BLaER1 treated with 17β-estradiol and CSF1 and Interleukin-3, amounts not matched to agents 10 nM and 100 nM (cell line): ENCODE results near the gene DDX54.
"Not testable (repeated sequence)": the region's sequence is repeated elsewhere in the genome, so short reads cannot be mapped to it uniquely, and the experiment has no call there.

Source experiments
- H3K27ac ChIP-seq, 11 experiments: shearing (Covaris generic); formaldehyde crosslinking; 2 replicates each; pipeline ENCODE4 v1.8.1; 2022
- H3K27me3 ChIP-seq, 11 experiments: shearing (Covaris generic); formaldehyde crosslinking; 2 replicates each; pipeline ENCODE4 v1.8.1; 2022
- H3K36me3 ChIP-seq, 11 experiments: shearing (Covaris generic); formaldehyde crosslinking; 2 replicates each; pipeline ENCODE4 v1.8.1; 2022
- H3K4me1 ChIP-seq, 10 experiments: shearing (Covaris generic); formaldehyde crosslinking; 2 replicates each; pipeline ENCODE4 v1.8.1; 2022
- H3K4me2 ChIP-seq, 11 experiments: shearing (Covaris generic); formaldehyde crosslinking; 2 replicates each; pipeline ENCODE4 v1.8.1; 2022
- H3K4me3 ChIP-seq, 10 experiments: shearing (Covaris generic); formaldehyde crosslinking; 2 replicates each; pipeline ENCODE4 v1.8.1; 2022
- H3K9ac ChIP-seq, 11 experiments: shearing (Covaris generic); formaldehyde crosslinking; 2 replicates each; pipeline ENCODE4 v1.8.1; 2022
- H3K9me3 ChIP-seq, 11 experiments: shearing (Covaris generic); formaldehyde crosslinking; replicated peaks in 1 of 11; 2 replicates each; pipeline ENCODE4 v1.8.1; 2022
- H4K20me1 ChIP-seq, 11 experiments: shearing (Covaris generic); formaldehyde crosslinking; 2 replicates each; pipeline ENCODE4 v1.8.1; 2022
- Cebpa-rat ChIP-seq, 11 experiments: shearing (Covaris generic); IDR thresholded peaks; 2 replicates each; pipeline ENCODE4 v1.8.1; 2022

The DDX54 gene

GRCh38 chr12:113145720-113146551 is 39.3 kb downstream of the DDX54 start:
- no peaks in the 10 kb centered on the region for H3K36me3 ChIP-seq
- no peak overlapping the region for H3K9ac ChIP-seq
- no peak overlapping the region for H3K4me3 ChIP-seq
- peaks cover 0 to 6% (median 0%) of the 10 kb centered on the region in 11 experiments; a peak in 3 of 22 replicates for H3K27me3 ChIP-seq
- peaks cover 35 to 50% (median 40%) of the 10 kb centered on the region in 10 experiments for H3K4me1 ChIP-seq
- H3K9me3 ChIP-seq: peaks cover 0 to 9% (median 3%) of the 10 kb centered on the region in 11 experiments; a peak in 7 of 22 replicates
- peak in 2 of 11 experiments; percentile 12 to 38; a peak in 1 of 22 replicates for TF ChIP-seq Cebpa-rat (IDR thresholded peaks at IDR 0.05)
- H3K4me2 ChIP-seq: no peak overlapping the region; a peak in 2 of 22 replicates
- no peaks in the 10 kb centered on the region; a peak in 1 of 22 replicates for H4K20me1 ChIP-seq
- H3K27ac ChIP-seq: no peak overlapping the region

GRCh38 chr12:113144806-113145205 is 40.5 kb downstream of the DDX54 start:
- Histone ChIP-seq H3K27me3 (no peaks in the 10 kb centered on the region), H4K20me1 (no peaks in the 10 kb centered on the region; a peak in 1 of 22 replicates), H3K36me3 (no peaks in the 10 kb centered on the region), H3K9me3 (peaks cover 0 to 9% (median 3%) of the 10 kb centered on the region in 11 experiments; a peak in 7 of 22 replicates), H3K27ac (no peak overlapping the region), H3K4me3 (no peak overlapping the region), H3K4me2 (no peak overlapping the region), H3K9ac (no peak overlapping the region), H3K4me1 (peaks cover 36 to 49% (median 40%) of the 10 kb centered on the region in 10 experiments)
- no peak for TF ChIP-seq Cebpa-rat (IDR thresholded peaks at IDR 0.05)

- Histone ChIP-seq H3K36me3 (no peaks in the 10 kb centered on the region), H3K4me1 (peaks cover 29 to 46% (median 35%) of the 10 kb centered on the region in 10 experiments), H3K27me3 (no peaks in the 10 kb centered on the region), H4K20me1 (no peaks in the 10 kb centered on the region), H3K4me3 (no peak overlapping the region), H3K9me3 (peaks cover 0 to 9% (median 3%) of the 10 kb centered on the region in 11 experiments; a peak in 7 of 22 replicates), H3K9ac (no peak overlapping the region), H3K27ac (no peak overlapping the region), H3K4me2 (0 out of 22 replicates have a peak overlapping the region, but pooled peaks of 1 of the 11 experiments have one; percentile 77)
- TF ChIP-seq Cebpa-rat (IDR thresholded peaks at IDR 0.05): no peak
Observed at GRCh38 chr12:113143959-113144358, 41.3 kb downstream of the DDX54 start.

GRCh38 chr12:113142886-113143332 is 42.4 kb downstream of the DDX54 start:
- Histone ChIP-seq H3K27ac (peak overlapping the region in 6 of 11 experiments; percentile 29 to 84 (median 71); a peak in 10 of 22 replicates), H3K4me1 (peaks cover 35 to 54% (median 37%) of the 10 kb centered on the region in 10 experiments), H4K20me1 (no peaks in the 10 kb centered on the region), H3K9me3 (peaks cover 0 to 9% (median 3%) of the 10 kb centered on the region in 11 experiments; a peak in 7 of 22 replicates), H3K9ac (peak overlapping the region in 3 of 11 experiments; percentile 61 to 66 (median 64); a peak in 5 of 22 replicates), H3K27me3 (no peaks in the 10 kb centered on the region), H3K36me3 (no peaks in the 10 kb centered on the region), H3K4me3 (no peak overlapping the region), H3K4me2 (peak overlapping the region; percentile 35 to 77 (median 61); a peak in 21 of 22 replicates)
- no peak for TF ChIP-seq Cebpa-rat (IDR thresholded peaks at IDR 0.05)

- H3K9ac ChIP-seq: peak overlapping the region in 4 of 11 experiments; percentile 61 to 70 (median 65); a peak in 9 of 22 replicates
- H3K4me2 ChIP-seq: peak overlapping the region; percentile 35 to 77 (median 61)
- no peak overlapping the region for H3K4me3 ChIP-seq
Observed at GRCh38 chr12:113142173-113142885, 42.9 kb downstream of the DDX54 start.

GRCh38 chr12:113141716-113142115 is 43.6 kb downstream of the DDX54 start:
- Histone ChIP-seq H3K27ac (peak overlapping the region in 3 of 11 experiments; percentile 76 to 84 (median 80); a peak in 6 of 22 replicates), H3K4me1 (peaks cover 44 to 65% (median 49%) of the 10 kb centered on the region in 10 experiments), H3K9ac (peak overlapping the region in 4 of 11 experiments; percentile 61 to 70 (median 65); a peak in 6 of 22 replicates), H3K4me2 (peak overlapping the region; percentile 35 to 77 (median 61); a peak in 20 of 22 replicates)
- H3K4me3 ChIP-seq, H4K20me1 ChIP-seq, H3K27me3 ChIP-seq, H3K9me3 ChIP-seq, H3K36me3 ChIP-seq: not testable (repeated sequence)

More at GRCh38 chr12:113142173-113142885, 42.9 kb downstream of the DDX54 start:
- Histone ChIP-seq H3K36me3 (no peaks in the 10 kb centered on the region), H3K4me1 (peaks cover 38 to 59% (median 43%) of the 10 kb centered on the region in 10 experiments), H3K9me3 (peaks cover 0 to 8% (median 3%) of the 10 kb centered on the region in 11 experiments; a peak in 7 of 22 replicates), H3K27ac (peak overlapping the region in 9 of 11 experiments; percentile 26 to 84 (median 65); a peak in 14 of 22 replicates), H3K27me3 (no peaks in the 10 kb centered on the region), H4K20me1 (no peaks in the 10 kb centered on the region)
- TF ChIP-seq Cebpa-rat (IDR thresholded peaks at IDR 0.05): no peak

GRCh38 chr12:113140706-113141105 is 44.6 kb downstream of the DDX54 start:
- H3K4me1 ChIP-seq: peaks cover 54 to 72% (median 59%) of the 10 kb centered on the region in 10 experiments
- TF ChIP-seq Cebpa-rat (IDR thresholded peaks at IDR 0.05): no peak
- peak overlapping the region in 1 of 11 experiments; percentile 17; a peak in 2 of 22 replicates for H3K27ac ChIP-seq
- no peaks in the 10 kb centered on the region for H4K20me1 ChIP-seq
- no peaks in the 10 kb centered on the region for H3K9me3 ChIP-seq
- H3K36me3 ChIP-seq: no peaks in the 10 kb centered on the region
- H3K27me3 ChIP-seq: peaks cover 0 to 4% (median 0%) of the 10 kb centered on the region in 11 experiments; a peak in 2 of 22 replicates
- no peak overlapping the region for H3K9ac ChIP-seq
- no peak overlapping the region for H3K4me3 ChIP-seq
- peak overlapping the region; percentile 37 to 77 (median 55); a peak in 19 of 22 replicates for H3K4me2 ChIP-seq

GRCh38 chr12:113138826-113139225 is 46.5 kb downstream of the DDX54 start:
- no peak overlapping the region for H3K4me3 ChIP-seq
- TF ChIP-seq Cebpa-rat (IDR thresholded peaks at IDR 0.05): no peak
- peaks cover 0 to 14% (median 6%) of the 10 kb centered on the region in 11 experiments; a peak in 8 of 22 replicates for H3K27me3 ChIP-seq
- no peak overlapping the region for H3K27ac ChIP-seq
- no peaks in the 10 kb centered on the region for H3K9me3 ChIP-seq
- H3K4me2 ChIP-seq: peak overlapping the region in 2 of 11 experiments; percentile 12 to 97; a peak in 1 of 22 replicates
- H3K4me1 ChIP-seq: peaks cover 71 to 86% (median 75%) of the 10 kb centered on the region in 10 experiments
- no peaks in the 10 kb centered on the region for H3K36me3 ChIP-seq
- H3K9ac ChIP-seq: no peak overlapping the region
- H4K20me1 ChIP-seq: peaks cover 0 to 8% (median 0%) of the 10 kb centered on the region in 11 experiments; a peak in 4 of 22 replicates
